GM18517 (cell line): Measurements from ENCODE around the gene STAT3.
"Not testable (repeated sequence)": the region's sequence is repeated elsewhere in the genome, so short reads cannot be mapped to it uniquely, and the experiment has no call there.

ENCODE experiments used
- ATAC-seq: cut with Tn5 transposase; IDR thresholded peaks from one replicate; pipeline ENCODE4 v1.9.1; 2021; ENCODE audit warnings: mild to moderate bottlenecking, moderate library complexity; ENCODE audit not compliant: unreplicated experiment

The STAT3 gene

DNA sequence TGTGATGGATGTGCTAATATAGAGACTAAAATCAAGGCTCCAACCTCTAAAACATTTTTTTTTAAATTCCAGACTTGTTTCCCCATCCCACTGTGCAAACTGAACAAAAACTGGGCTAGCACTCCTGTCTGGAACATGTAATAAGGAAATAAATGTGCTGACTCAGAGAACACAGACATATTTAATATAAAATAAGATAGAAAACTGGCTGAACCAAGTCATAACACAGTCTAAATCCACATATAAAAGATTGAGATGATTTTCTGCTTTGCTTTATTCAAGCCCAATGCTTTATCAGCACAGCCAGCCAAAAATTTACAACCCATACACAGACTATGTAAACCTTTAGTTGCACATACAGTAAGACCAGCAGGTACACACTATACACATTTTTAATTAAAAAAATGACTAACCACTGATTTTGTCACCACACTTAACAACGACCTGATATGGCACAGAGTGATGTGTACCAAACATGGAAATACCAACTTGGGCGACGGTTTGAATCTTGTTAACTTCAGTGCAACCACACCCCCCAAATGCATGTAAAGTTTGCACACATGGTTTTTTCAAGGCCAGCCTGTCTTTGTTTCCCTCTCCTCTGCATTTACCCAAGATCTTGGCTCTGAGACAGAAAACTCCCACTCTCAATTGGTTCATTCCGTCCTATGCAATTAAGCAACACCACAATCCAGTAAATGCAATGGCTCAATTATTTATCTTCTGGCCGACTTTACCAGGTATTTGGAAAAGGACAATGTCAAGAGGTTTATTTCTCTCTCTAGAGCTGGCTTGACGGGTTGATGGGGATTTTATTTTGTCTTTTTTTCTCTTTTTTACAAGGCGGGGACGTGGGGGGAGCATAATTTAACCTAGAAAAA is 1.2 kb downstream of the STAT3 start:
- ATAC-seq: no peak

DNA sequence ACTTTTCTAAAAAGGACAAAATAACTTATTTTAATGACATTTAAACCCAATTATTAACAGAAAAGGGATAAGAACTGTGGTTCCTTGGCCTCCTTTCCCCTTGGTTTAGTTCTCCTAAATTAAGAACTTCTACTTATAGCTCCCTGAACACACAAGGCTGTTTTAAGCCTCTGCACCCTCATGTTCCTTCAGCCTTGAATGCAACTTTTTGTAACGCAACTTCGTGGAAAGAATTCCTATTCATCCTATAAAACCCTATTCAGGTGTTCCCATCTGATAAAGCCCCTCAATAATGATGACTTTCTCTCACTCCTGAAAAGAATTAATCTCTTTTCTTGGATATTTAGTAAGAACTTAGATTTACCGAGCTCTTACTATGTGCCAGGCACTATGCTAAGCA is 6.3 kb downstream of the STAT3 start:
- ATAC-seq: no peak

- no peak for ATAC-seq
Observed at GRCh38 chr17:42380935-42381334, 7.3 kb downstream of the STAT3 start.

- ATAC-seq: no peak
Observed at GRCh38 chr17:42378959-42379594, 9.2 kb downstream of the STAT3 start.

- ATAC-seq: no peak
Observed at GRCh38 chr17:42378359-42378958, 9.8 kb downstream of the STAT3 start.

- no peak for ATAC-seq
Observed at GRCh38 chr17:42373896-42374295, 14.3 kb downstream of the STAT3 start.

GRCh38 chr17:42372142-42372541 is 16.1 kb downstream of the STAT3 start:
- no peak for ATAC-seq

DNA sequence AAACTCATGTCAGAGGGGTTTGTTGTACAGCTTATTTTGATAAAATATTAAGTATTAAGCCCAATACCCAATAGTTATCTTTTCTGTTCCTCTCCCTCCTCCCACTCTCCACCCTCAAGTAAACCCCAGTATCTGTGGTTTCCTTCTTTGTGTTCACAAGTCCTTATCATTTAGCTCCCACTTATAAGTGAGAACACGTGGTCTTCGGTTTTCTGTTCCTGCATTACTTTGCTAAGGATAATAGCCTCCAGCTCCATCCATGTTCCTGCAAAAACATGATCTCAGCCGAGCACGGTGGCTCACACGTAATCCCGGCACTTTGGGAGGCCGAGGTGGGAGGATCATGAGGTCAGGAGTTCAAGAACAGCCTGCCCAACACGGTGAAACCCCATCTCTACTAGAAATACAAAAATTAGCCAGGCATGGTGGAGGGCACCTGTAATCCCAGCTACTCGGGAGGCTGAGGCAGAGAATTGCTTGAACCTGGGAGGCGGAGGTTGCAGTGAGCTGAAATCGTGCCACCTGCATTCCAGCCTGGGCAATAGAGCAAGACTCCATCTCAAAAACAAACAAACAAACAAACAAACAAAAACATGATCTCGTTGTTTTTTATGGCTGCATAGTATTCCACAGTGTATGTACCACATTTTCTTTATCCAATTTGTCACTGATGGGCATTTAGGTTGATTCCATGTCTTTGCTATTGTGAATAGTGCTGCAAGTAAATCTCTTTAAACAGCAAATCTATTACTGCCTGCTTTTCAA is 19.3 kb downstream of the STAT3 start:
- ATAC-seq: not testable (repeated sequence)

DNA sequence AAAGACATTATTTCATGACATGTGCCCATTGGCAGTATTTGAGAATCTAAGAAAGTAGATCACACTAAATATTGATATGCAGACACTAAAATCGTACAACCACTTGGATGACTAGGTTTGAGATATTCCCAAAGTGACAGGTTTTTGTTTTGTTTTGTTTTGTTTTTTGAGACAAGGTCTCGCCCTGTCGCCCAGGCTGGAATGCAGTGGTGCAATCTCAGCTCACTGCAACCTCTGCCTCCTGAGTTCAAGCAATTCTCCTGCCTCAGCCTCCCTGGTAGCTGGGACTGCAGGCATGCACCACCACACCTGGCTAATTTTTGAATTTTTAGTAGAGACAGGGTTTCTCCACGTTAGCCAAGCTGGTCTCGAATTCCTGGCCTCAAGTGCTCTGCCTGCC is 19.9 kb downstream of the STAT3 start:
- ATAC-seq: not testable (repeated sequence)

DNA sequence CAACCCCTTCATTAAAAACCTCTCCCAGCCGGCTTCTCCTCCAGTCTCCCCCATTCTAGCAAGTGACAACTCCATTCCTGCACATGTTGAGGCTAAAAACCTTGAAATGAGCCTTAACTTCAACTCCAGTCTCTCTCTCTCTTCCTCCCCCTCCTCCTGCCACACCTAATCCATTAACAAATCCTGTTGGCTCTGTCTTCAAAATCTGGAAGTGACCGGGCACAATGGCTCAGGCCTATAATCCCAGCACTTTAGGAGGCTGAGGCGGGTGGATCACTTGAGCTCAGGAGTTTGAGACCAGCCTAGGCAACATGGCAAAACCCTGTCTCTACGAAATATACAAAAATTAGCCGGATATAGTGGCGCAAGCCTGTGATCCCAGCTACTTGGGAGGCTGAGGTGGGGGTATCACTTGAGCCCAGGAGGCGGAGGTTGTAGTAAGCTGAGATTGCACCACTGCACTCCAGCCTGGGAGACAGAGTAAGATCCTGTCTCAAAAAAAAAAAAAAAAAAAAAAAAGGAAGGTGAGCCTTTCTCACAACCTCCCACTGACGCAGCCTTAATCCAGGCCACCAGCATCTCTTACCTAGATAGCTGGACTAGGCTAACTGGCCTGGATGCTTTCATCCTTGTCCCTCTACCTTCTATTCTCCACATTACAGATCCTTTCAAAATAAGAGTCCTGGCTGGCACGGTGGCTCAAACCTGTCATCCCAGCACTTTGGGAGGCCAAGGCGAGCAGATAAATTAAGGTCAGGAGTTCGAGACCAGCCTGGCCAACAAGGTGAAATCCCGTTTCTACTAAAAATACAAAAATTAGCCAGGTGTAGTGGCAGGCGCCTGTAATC is 21.8 kb downstream of the STAT3 start:
- ATAC-seq: not testable (repeated sequence)

DNA sequence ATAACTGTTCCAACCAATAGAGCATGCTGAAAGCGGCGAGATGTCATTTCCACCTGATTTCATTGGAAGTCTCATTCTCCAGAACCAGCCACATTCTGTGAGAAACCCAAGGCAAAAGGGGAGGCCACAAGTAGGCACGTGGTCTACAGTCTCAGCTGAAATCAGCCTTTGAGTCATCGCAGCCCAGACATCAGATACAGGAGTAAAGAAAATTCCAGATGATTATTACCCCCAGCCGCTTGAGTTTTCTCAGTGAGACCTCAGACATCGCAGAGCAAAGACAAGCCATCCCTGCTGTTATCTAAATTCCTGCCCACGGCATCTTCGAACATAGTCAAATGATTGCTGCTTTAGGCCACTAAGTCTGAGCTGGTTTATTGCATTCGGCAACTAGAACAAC is 23.1 kb downstream of the STAT3 start:
- no peak for ATAC-seq

DNA sequence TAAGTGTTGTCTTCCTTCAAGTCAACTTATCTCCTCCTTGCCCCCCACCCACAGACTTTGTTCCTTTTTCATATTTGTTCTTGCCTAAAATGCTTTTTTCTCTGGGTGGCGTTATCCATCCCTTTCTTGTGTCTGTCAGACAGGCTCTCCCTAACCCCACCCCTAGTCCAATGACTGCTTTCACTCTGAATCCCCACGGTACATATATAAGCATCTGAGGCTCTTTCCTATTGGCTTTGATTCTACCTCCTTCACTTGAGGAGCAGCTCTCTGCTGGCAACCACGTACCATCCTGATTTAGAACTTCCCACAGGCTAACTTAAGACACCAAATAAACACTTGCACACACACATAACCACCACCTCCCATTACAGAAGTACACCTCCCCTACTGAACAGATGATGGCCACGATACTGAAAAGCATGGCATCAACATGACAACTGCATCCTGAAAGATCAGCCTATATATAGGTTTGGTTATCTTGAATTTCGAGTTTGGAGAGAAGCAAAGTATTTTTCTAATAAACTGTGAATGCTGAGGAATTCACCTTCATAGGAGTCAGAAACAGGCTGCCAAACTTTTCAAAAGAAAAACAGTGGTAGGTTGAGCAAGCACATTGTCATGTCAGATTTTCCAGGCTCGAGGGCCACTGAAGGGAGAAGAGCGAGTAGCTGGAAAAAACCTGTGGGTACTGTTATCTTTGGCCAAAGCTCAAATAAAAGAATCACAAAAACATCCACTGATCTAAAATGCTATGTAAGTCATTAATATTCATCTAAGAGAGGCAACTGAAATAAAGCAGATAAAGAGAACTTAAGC is 24.3 kb downstream of the STAT3 start:
- ATAC-seq: no peak

DNA sequence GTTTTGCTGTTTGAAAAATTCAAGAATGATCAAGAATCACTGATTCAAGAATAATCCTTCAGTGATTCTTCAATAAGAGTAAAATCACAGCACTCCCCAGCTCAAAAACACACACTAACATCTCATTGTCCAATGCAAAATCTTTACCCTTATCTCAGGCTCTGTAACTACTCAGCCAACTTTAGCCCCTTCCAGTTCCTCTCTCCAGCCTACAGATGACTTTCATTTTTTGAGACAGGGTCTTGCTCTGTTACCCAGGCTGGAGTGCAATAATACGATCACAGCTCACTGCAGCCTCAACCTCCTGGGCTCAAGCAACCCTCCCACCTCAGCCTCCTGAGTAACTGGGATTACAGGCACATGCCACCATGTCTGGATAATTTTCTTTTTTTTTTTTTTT is 25.0 kb downstream of the STAT3 start:
- ATAC-seq: no peak

- ATAC-seq: no peak
Observed at GRCh38 chr17:42362245-42362961, 25.8 kb downstream of the STAT3 start.

- ATAC-seq: no peak
Observed at GRCh38 chr17:42361781-42362186, 26.5 kb downstream of the STAT3 start.

DNA sequence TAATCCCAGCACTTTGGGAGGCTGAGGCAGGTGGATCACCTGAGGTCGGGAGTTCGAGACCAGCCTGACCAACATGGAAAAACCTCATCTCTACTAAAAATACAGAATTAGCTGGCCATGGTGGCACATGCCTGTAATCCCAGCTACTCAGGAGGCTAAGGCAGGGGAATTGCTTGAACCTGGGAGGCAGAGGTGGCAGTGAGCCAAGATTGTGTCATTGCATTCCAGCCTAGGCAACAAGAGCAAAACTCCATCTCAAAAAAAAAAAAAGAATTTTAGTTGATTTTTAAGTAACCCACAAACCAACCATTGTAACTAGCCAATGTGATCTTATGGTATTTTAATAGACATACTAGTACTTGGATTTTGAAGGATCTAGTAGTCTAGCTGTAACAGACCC is 27.9 kb downstream of the STAT3 start:
- not testable (repeated sequence) for ATAC-seq

- ATAC-seq: no peak
Observed at GRCh38 chr17:42359133-42359532, 29.1 kb downstream of the STAT3 start.

- ATAC-seq: no peak
Observed at GRCh38 chr17:42358434-42358833, 29.8 kb downstream of the STAT3 start.
